Right renal cortex interstitium (tissue), 3 donors: ENCODE data around the gene FOXL3. TPM values are rescaled to one million over a fixed set of nuclear protein-coding genes. Genes with fewer than 3 reads are reported as not detected.
"Not testable (repeated sequence)": the region's sequence is repeated elsewhere in the genome, so short reads cannot be mapped to it uniquely, and the experiment has no call there.

ENCODE experiments used
- DNase-seq, 3 donors: peaks; one replicate each; pipeline ENCODE4 v3.0.0-alpha.2; 2013; ENCODE audit warnings: low read depth in 3 of 3, low spot score in 2 of 3
- polyA plus RNA-seq, 3 donors: library from polyadenylated mRNA; unstranded; fragments of 120-200 nt; gene quantifications; one replicate each; pipeline ENCODE4 v1.2.1, GENCODE V29; 2013; ENCODE audit not compliant: insufficient read length in 3 of 3

The FOXL3 gene
- polyA plus RNA-seq, 3 donors = not detected

GRCh38 chr7:286266-286665, 3.7 kb upstream of the FOXL3 start:
- DNase-seq = no peak

GRCh38 chr7:288671-289101, 1.3 kb upstream of the FOXL3 start:
- no peak for DNase-seq

GRCh38 chr7:289209-289755, 688 bp upstream of the FOXL3 start:
- DNase-seq = no peak

- no peak for DNase-seq
Observed at GRCh38 chr7:290554-291372, 793 bp downstream of the FOXL3 start.

- no peak for DNase-seq
Observed at GRCh38 chr7:291373-292092, 1.6 kb downstream of the FOXL3 start.

- DNase-seq = no peak
Observed at GRCh38 chr7:292226-292625, 2.3 kb downstream of the FOXL3 start.

GRCh38 chr7:292826-293225, 2.9 kb downstream of the FOXL3 start:
- no peak for DNase-seq

- no peak for DNase-seq
Observed at GRCh38 chr7:293681-294439, 3.9 kb downstream of the FOXL3 start.

- DNase-seq = no peak
Observed at GRCh38 chr7:294440-295154, 4.6 kb downstream of the FOXL3 start.

GRCh38 chr7:295155-296154, 5.5 kb downstream of the FOXL3 start:
- no peak for DNase-seq

- no peak for DNase-seq
Observed at GRCh38 chr7:296373-296945, 6.5 kb downstream of the FOXL3 start.

GRCh38 chr7:297141-297540, 7.2 kb downstream of the FOXL3 start:
- not testable (repeated sequence) for DNase-seq

GRCh38 chr7:297611-298374, 7.8 kb downstream of the FOXL3 start:
- DNase-seq = no peak

- no peak for DNase-seq
Observed at GRCh38 chr7:298375-298702, 8.4 kb downstream of the FOXL3 start.

- DNase-seq = no peak
Observed at GRCh38 chr7:298743-299142, 8.8 kb downstream of the FOXL3 start.

GRCh38 chr7:299169-299568, 9.2 kb downstream of the FOXL3 start:
- no peak for DNase-seq

GRCh38 chr7:299628-300027, 9.7 kb downstream of the FOXL3 start:
- no peak for DNase-seq

- DNase-seq = no peak
Observed at GRCh38 chr7:300048-300447, 10.1 kb downstream of the FOXL3 start.
